HCT116 (cell line): ENCODE measurements around the gene CAPRIN1. TPM values are rescaled to one million over a fixed set of nuclear protein-coding genes. Genes with fewer than 3 reads are reported as not detected.

Experiments used
- ATAC-seq: fragments of 200-7000 bp; cut with Tn5 transposase; 2 replicates; pipeline ENCODE4 v1.9.1; 2020; ENCODE audit warnings: mild to moderate bottlenecking, moderate library complexity
- BruUV-seq: library from RNA; stranded (reverse); fragments of 400-500 nt; replicated peaks from 2 replicates; lab custom pipeline; 2021; lab: Mats Ljungman, UMichigan
- CTCF ChIA-PET: fragments of 300-600 bp; sonication (Branson Sonifier 250); formaldehyde crosslinking; loops from one replicate; lab custom pipeline; 2021; ENCODE audit warnings: antibody characterized with exemption; lab: Charles Lee
- POLR2A ChIA-PET: fragments of 300-600, 350-600 bp; sonication (Branson Sonifier 250); formaldehyde crosslinking; loops from one replicate; lab custom pipeline; 2021; ENCODE audit warnings: antibody characterized with exemption; lab: Charles Lee
- RAD21 ChIA-PET, 2 experiments: fragments of 300-600 bp; sonication (Branson Sonifier 250); formaldehyde crosslinking; loops; one replicate each; lab custom pipeline; 2023; ENCODE audit warnings: low total read pairs in 2 of 2; ENCODE audit not compliant: uncharacterized antibody in 2 of 2, unreplicated experiment in 2 of 2, low non-redundant PET in 1 of 2; lab: Charles Lee
- DNase-seq: peaks from one replicate; pipeline ENCODE4 v3.0.0-alpha.2; 2010; ENCODE audit warnings: low read depth, low spot score
- H2AFZ ChIP-seq: fragments of 200-600 bp; shearing (Covaris generic), sonication (generic); 2 replicates; pipeline ENCODE4 v1.6.1; 2017; ENCODE audit warnings: low read depth, mixed run types, mixed read lengths, antibody characterized with exemption, low read length; ENCODE audit not compliant: poor library complexity, severe bottlenecking
- H3K27ac ChIP-seq: 2 replicates; pipeline ENCODE4 v1.5.1; 2012; ENCODE audit warnings: low read depth, low read length
- H3K27me3 ChIP-seq: fragments of 200-600 bp; sonication (generic); 2 replicates; pipeline ENCODE4 v1.6.1; 2016; ENCODE audit warnings: mixed run types, low read length, mixed read lengths; ENCODE audit not compliant: insufficient read depth
- H3K36me3 ChIP-seq, 2 experiments: fragments of 200-500 bp in 1 of 2; fragments of 200-600 bp in 1 of 2; sonication (Bioruptor generic) in 1 of 2; sonication (generic) in 1 of 2; 2 replicates each; pipeline versions ENCODE4 v1.5.1 to v1.6.1; 2014 to 2016; ENCODE audit warnings: low read length in 2 of 2, inconsistent platforms in 1 of 2, mixed read lengths in 1 of 2, mixed run types in 1 of 2; ENCODE audit not compliant: insufficient read depth in 2 of 2, control insufficient read depth in 1 of 2
- H3K4me1 ChIP-seq, 2 experiments: fragments of 200-600 bp in 1 of 2; sonication (generic) in 1 of 2; 2 replicates each; pipeline versions ENCODE4 v1.5.1 to v1.6.1; 2012 to 2017; ENCODE audit warnings: low read length in 2 of 2, inconsistent platforms in 1 of 2, mild to moderate bottlenecking in 1 of 2, mixed read lengths in 1 of 2, mixed run types in 1 of 2, moderate library complexity in 1 of 2; ENCODE audit not compliant: insufficient read depth in 2 of 2, control insufficient read depth in 1 of 2
- H3K4me2 ChIP-seq: fragments of 200-600 bp; sonication (generic); 2 replicates; pipeline ENCODE4 v1.6.1; 2017; ENCODE audit warnings: mixed run types, low read length, mixed read lengths
- H3K4me3 ChIP-seq, 2 experiments: fragments of 200-600 bp in 1 of 2; sonication (generic) in 1 of 2; replicated peaks in 1 of 2; 2 replicates each; pipeline ENCODE4 v1.5.1; 2011 to 2016; ENCODE audit warnings: low read length in 2 of 2, control low read depth in 1 of 2, low read depth in 1 of 2, mild to moderate bottlenecking in 1 of 2, mixed read lengths in 1 of 2, mixed run types in 1 of 2
- H3K79me2 ChIP-seq: fragments of 200-600 bp; sonication (generic); 2 replicates; pipeline ENCODE4 v1.6.1; 2017; ENCODE audit warnings: mild to moderate bottlenecking, mixed run types, low read length, moderate library complexity, mixed read lengths; ENCODE audit not compliant: insufficient read depth
- H3K9ac ChIP-seq: fragments of 200-600 bp; sonication (generic); 2 replicates; pipeline ENCODE4 v1.6.1; 2016; ENCODE audit warnings: low read length, mixed read lengths
- H3K9me2 ChIP-seq: fragments of 200-600 bp; sonication (generic), shearing (Covaris generic); 2 replicates; pipeline ENCODE4 v1.6.1; 2017; ENCODE audit warnings: mixed run types, mild to moderate bottlenecking, moderate library complexity; ENCODE audit not compliant: insufficient read depth
- H3K9me3 ChIP-seq, 2 experiments: fragments of 200-500 bp in 1 of 2; fragments of 200-600 bp in 1 of 2; sonication (Bioruptor generic) in 1 of 2; sonication (generic) in 1 of 2; 2 replicates each; pipeline ENCODE4 v1.6.1; 2014 to 2017; ENCODE audit warnings: low read length in 2 of 2, mixed read lengths in 2 of 2, inconsistent platforms in 1 of 2, low read depth in 1 of 2, mild to moderate bottlenecking in 1 of 2, mixed run types in 1 of 2, moderate library complexity in 1 of 2; ENCODE audit not compliant: control insufficient read depth in 1 of 2, insufficient read depth in 1 of 2
- H4K20me1 ChIP-seq: fragments of 200-600 bp; sonication (generic), shearing (Covaris generic); 2 replicates; pipeline ENCODE4 v1.6.1; 2017; ENCODE audit warnings: mixed run types, mild to moderate bottlenecking, moderate library complexity; ENCODE audit not compliant: insufficient read depth
- CBX3 ChIP-seq: IDR thresholded peaks from 2 replicates; pipeline ENCODE4 v1.6.1; 2012; ENCODE audit warnings: low read depth
- CEBPB ChIP-seq: IDR thresholded peaks from 2 replicates; pipeline ENCODE4 v1.6.1; 2012; ENCODE audit warnings: low read depth
- CTCF ChIP-seq, 3 experiments: fragments of 200-600 bp in 1 of 3; sonication (generic) in 1 of 3; IDR thresholded peaks in 2 of 3; conservative IDR thresholded peaks in 1 of 3; 2 replicates each; pipeline ENCODE4 v1.5.1; 2012 to 2017; ENCODE audit warnings: low read depth in 2 of 3, low read length in 2 of 3, antibody characterized with exemption in 1 of 3, borderline replicate concordance in 1 of 3, control low read depth in 1 of 3, mild to moderate bottlenecking in 1 of 3, mixed read lengths in 1 of 3, mixed run types in 1 of 3, moderate library complexity in 1 of 3; ENCODE audit not compliant: insufficient read depth in 1 of 3
- ELF1 ChIP-seq: IDR thresholded peaks from 2 replicates; pipeline ENCODE4 v1.6.1; 2012; ENCODE audit warnings: low read depth, borderline replicate concordance
- EZH2 ChIP-seq: fragments of 200-600 bp; sonication (generic); IDR thresholded peaks from 2 replicates; pipeline ENCODE4 v1.6.1; 2017; ENCODE audit warnings: antibody characterized with exemption, mixed run types
- EZH2phosphoT487 ChIP-seq: fragments of 200-600 bp; IDR thresholded peaks from 2 replicates; pipeline ENCODE4 v1.6.1; 2018; ENCODE audit warnings: antibody characterized with exemption, borderline replicate concordance
- FOSL1 ChIP-seq: IDR thresholded peaks from 2 replicates; pipeline ENCODE4 v1.6.1; 2012; ENCODE audit warnings: low read depth
- JUND ChIP-seq: IDR thresholded peaks from 2 replicates; pipeline ENCODE4 v1.6.1; 2012
- SP1 ChIP-seq: IDR thresholded peaks from 2 replicates; pipeline ENCODE4 v1.6.1; 2012; ENCODE audit warnings: low read depth
- SRF ChIP-seq: IDR thresholded peaks from 2 replicates; pipeline ENCODE4 v1.6.1; 2012; ENCODE audit warnings: low read depth
- YY1 ChIP-seq: IDR thresholded peaks from 2 replicates; pipeline ENCODE4 v1.6.1; 2011; ENCODE audit warnings: low read length, low read depth, moderate library complexity, mild to moderate bottlenecking; ENCODE audit not compliant: insufficient replicate concordance; ENCODE audit errors: extremely low read depth
- ZBTB33 ChIP-seq: IDR thresholded peaks from 2 replicates; pipeline ENCODE4 v1.6.1; 2011; ENCODE audit warnings: mild to moderate bottlenecking, low read length, moderate library complexity; ENCODE audit not compliant: insufficient replicate concordance; ENCODE audit errors: extremely low read depth
- ZFX ChIP-seq: fragments of 450-650 bp; IDR thresholded peaks from 2 replicates; pipeline ENCODE4 v1.6.1; 2017
- intact Hi-C: fragments of 100-400 bp; cut with micrococcal nuclease; formaldehyde crosslinking; loops from 2 replicates; pipeline ENCODE4 v1.10.0; 2022
- total RNA-seq: library from RNA; stranded (reverse); gene quantifications from one replicate; pipeline ENCODE4 v1.2.1, GENCODE V29; 2021; ENCODE audit not compliant: unreplicated experiment

CAPRIN1 gene
- total RNA-seq, 1 experiment from 2014 or later = 285 TPM

DNA sequence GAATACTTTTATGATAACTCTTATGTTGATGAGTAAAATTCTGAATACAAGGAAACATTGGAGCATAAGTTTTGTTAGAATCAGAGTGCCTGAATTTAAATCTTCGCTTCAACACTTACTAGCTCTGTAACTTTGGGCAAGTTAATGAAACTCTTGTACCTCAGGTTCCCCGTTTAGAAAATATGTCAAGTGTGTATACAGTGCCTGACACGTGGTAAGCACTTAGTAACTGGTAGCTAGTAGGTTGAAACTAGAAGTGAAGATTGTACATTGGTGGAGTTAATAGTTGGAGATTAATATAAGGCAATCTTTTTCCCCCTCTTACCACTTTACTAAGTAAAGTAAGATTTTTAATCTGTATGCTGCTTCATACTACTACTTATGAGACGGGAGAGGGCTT is 29.1 kb downstream of the CAPRIN1 start:
- Histone ChIP-seq H3K9me2 (no peaks in the 10 kb centered on the region), H3K4me1 (peaks cover 9 to 11% of the 10 kb centered on the region in 2 experiments; a peak in 3 of 4 replicates), H3K36me3 (peaks cover 71 to 74% of the 10 kb centered on the region in 2 experiments), H2AFZ (no peak overlapping the region), H3K9ac (no peak overlapping the region), H4K20me1 (peaks cover 4% of the 10 kb centered on the region; the same call in 1 of the 2 replicates), H3K4me3 (no peak overlapping the region), H3K79me2 (peaks cover 98% of the 10 kb centered on the region), H3K27ac (no peak overlapping the region), H3K4me2 (no peak overlapping the region), H3K9me3 (no peaks in the 10 kb centered on the region), H3K27me3 (no peaks in the 10 kb centered on the region)
- TF ChIP-seq ELF1 = no peak
- TF ChIP-seq SRF = no peak
- TF ChIP-seq EZH2 = no peak
- TF ChIP-seq CEBPB = no peak
- no peak for TF ChIP-seq SP1
- no peak for TF ChIP-seq JUND
- TF ChIP-seq CTCF (IDR thresholded peaks at IDR 0.05 in 2 of 3, conservative IDR thresholded peaks at IDR 0.05 in 1 of 3; ENCODE audit: borderline replicate concordance in 1 of 3, insufficient read depth in 1 of 3, low read depth in 2 of 3, low read length in 2 of 3) = no peak
- no peak for TF ChIP-seq CBX3
- TF ChIP-seq YY1 = no peak
- TF ChIP-seq FOSL1 = no peak
- TF ChIP-seq ZBTB33 = no peak
- TF ChIP-seq ZFX = no peak
- TF ChIP-seq EZH2phosphoT487 = no peak
- CTCF ChIA-PET = no interaction called here
- RAD21 ChIA-PET = no interaction called here
- BruUV-seq = no TSS peak
- ATAC-seq (no peak), DNase-seq (no peak)
- POLR2A ChIA-PET = no interaction called here
- intact Hi-C loops = no loop called here
